Stimulated activated effector memory CD8-positive, alpha-beta T cell treated with anti-CD3 and anti-CD28 coated beads, Interleukin-12 subunit alpha, Interleukin-12 subunit beta, amount 100 ng/mL, for 72 hours (primary cell): ENCODE measurements around the gene OR7G2.
"Not testable (repeated sequence)": the region's sequence is repeated elsewhere in the genome, so short reads cannot be mapped to it uniquely, and the experiment has no call there.

Source experiments
- ATAC-seq: fragments of 150-1000 bp; cut with Tn5 transposase; 2 replicates; pipeline ENCODE4 v1.10.0; 2021
- DNase-seq, 2 donors: peaks; one replicate each; pipeline ENCODE4 v3.0.0; 2021 to 2022; ENCODE audit warnings: low spot score in 2 of 2
- H3K27ac Mint-ChIP-seq: one replicate; pipeline ENCODE4 v1.8.0; 2022; ENCODE audit warnings: mild to moderate bottlenecking, mixed read lengths
- H3K36me3 Mint-ChIP-seq: one replicate; pipeline ENCODE4 v1.8.0; 2022; ENCODE audit warnings: mild to moderate bottlenecking, mixed read lengths
- H3K4me1 Mint-ChIP-seq: one replicate; pipeline ENCODE4 v1.8.0; 2022; ENCODE audit warnings: mixed read lengths
- H3K4me3 Mint-ChIP-seq: one replicate; pipeline ENCODE4 v1.8.0; 2022; ENCODE audit warnings: mild to moderate bottlenecking, mixed read lengths
- H3K9me3 Mint-ChIP-seq: one replicate; pipeline ENCODE4 v1.8.0; 2022; ENCODE audit warnings: mixed read lengths

Gene OR7G2

GRCh38 chr19:9056131-9056530 is 51.1 kb downstream of the OR7G2 start:
- H3K4me1 Mint-ChIP-seq, ATAC-seq, H3K36me3 Mint-ChIP-seq, H3K27ac Mint-ChIP-seq, H3K4me3 Mint-ChIP-seq, DNase-seq, H3K9me3 Mint-ChIP-seq: not testable (repeated sequence)

GRCh38 chr19:9054765-9055164 is 52.5 kb downstream of the OR7G2 start:
- Mint-ChIP-seq H3K36me3 (no peaks in the 10 kb centered on the region), H3K9me3 (no peaks in the 10 kb centered on the region), H3K4me1 (no peaks in the 10 kb centered on the region), H3K27ac (no peak overlapping the region), H3K4me3 (no peak overlapping the region)
- DNase-seq (no peak), ATAC-seq (no peak)

GRCh38 chr19:9054207-9054606 is 53.1 kb downstream of the OR7G2 start:
- no peak for DNase-seq
- H3K4me1 Mint-ChIP-seq = no peaks in the 10 kb centered on the region
- no peaks in the 10 kb centered on the region for H3K9me3 Mint-ChIP-seq

GRCh38 chr19:9053674-9054073 is 53.6 kb downstream of the OR7G2 start:
- not testable (repeated sequence) for H3K4me3 Mint-ChIP-seq, H3K36me3 Mint-ChIP-seq, DNase-seq, H3K27ac Mint-ChIP-seq, ATAC-seq, H3K4me1 Mint-ChIP-seq, H3K9me3 Mint-ChIP-seq

More at GRCh38 chr19:9054207-9054606, 53.1 kb downstream of the OR7G2 start:
- Mint-ChIP-seq H3K27ac (no peak overlapping the region), H3K4me3 (no peak overlapping the region), H3K36me3 (no peaks in the 10 kb centered on the region)
- ATAC-seq = no peak

- DNase-seq (no peak), ATAC-seq (no peak)
- Mint-ChIP-seq H3K9me3 (no peaks in the 10 kb centered on the region), H3K27ac (no peak overlapping the region), H3K36me3 (no peaks in the 10 kb centered on the region), H3K4me1 (no peaks in the 10 kb centered on the region), H3K4me3 (no peak overlapping the region)
Measured at GRCh38 chr19:9052894-9053293, 54.4 kb downstream of the OR7G2 start.
